IPS DF 19.7 (cell line): ENCODE results near the gene SDK1.
A peak's percentile ranks its signal among the peaks of the same experiment; 100 is the strongest.

Source experiments
- DNase-seq: peaks from one replicate; pipeline ENCODE4 v3.0.0-alpha.2; 2013; ENCODE audit warnings: low read depth, low spot score

The SDK1 gene

GRCh38 chr7:4037308-4037707 lies 736.3 kb downstream of the SDK1 start:
- no peak for DNase-seq

- no peak for DNase-seq
Measured at GRCh38 chr7:4037877-4038276, 736.8 kb downstream of the SDK1 start.

- peak; percentile 77 for DNase-seq
Measured at GRCh38 chr7:4040109-4040928, 739.3 kb downstream of the SDK1 start.

GRCh38 chr7:4042402-4043045 lies 741.5 kb downstream of the SDK1 start:
- DNase-seq = no peak

- DNase-seq = no peak
Measured at GRCh38 chr7:4043988-4044387, 742.9 kb downstream of the SDK1 start.

- no peak for DNase-seq
Measured at GRCh38 chr7:4045450-4045849, 744.4 kb downstream of the SDK1 start.

- DNase-seq = no peak
Measured at GRCh38 chr7:4045975-4046374, 744.9 kb downstream of the SDK1 start.

GRCh38 chr7:4048336-4048735 lies 747.3 kb downstream of the SDK1 start:
- DNase-seq = no peak

- no peak for DNase-seq
Measured at GRCh38 chr7:4049202-4049601, 748.1 kb downstream of the SDK1 start.

- DNase-seq = no peak
Measured at GRCh38 chr7:4050126-4050660, 749.1 kb downstream of the SDK1 start.

GRCh38 chr7:4051696-4052095 lies 750.6 kb downstream of the SDK1 start:
- DNase-seq = no peak

GRCh38 chr7:4052130-4052529 lies 751.1 kb downstream of the SDK1 start:
- DNase-seq = no peak

GRCh38 chr7:4054158-4054557 lies 753.1 kb downstream of the SDK1 start:
- DNase-seq = no peak

- no peak for DNase-seq
Measured at GRCh38 chr7:4056552-4057288, 755.7 kb downstream of the SDK1 start.

GRCh38 chr7:4057289-4057616 lies 756.2 kb downstream of the SDK1 start:
- DNase-seq = no peak

- DNase-seq = no peak
Measured at GRCh38 chr7:4058158-4058557, 757.1 kb downstream of the SDK1 start.

- no peak for DNase-seq
Measured at GRCh38 chr7:4065190-4065589, 764.1 kb downstream of the SDK1 start.

- DNase-seq = no peak
Measured at GRCh38 chr7:4066206-4066605, 765.2 kb downstream of the SDK1 start.

GRCh38 chr7:4066626-4067475 lies 765.8 kb downstream of the SDK1 start:
- DNase-seq = no peak

- no peak for DNase-seq
Measured at GRCh38 chr7:4067476-4067760, 766.4 kb downstream of the SDK1 start.

GRCh38 chr7:4067874-4068273 lies 766.8 kb downstream of the SDK1 start:
- DNase-seq = no peak

GRCh38 chr7:4068286-4068685 lies 767.2 kb downstream of the SDK1 start:
- DNase-seq = no peak
